ENCODE measurements around the gene SSTR5.

Gene SSTR5

GRCh38 chr16:1069154-1069553 is 3.4 kb upstream of the SSTR5 start:
- no peaks in the 10 kb centered on the region for H3K27me3 ChIP-seq (replicated peaks; ENCODE audit: control insufficient read depth, insufficient read depth, low read length)
- no peak for TF ChIP-seq CTCF (IDR thresholded peaks at IDR 0.05; ENCODE audit: insufficient read depth, low read length, poor library complexity, severe bottlenecking)
- no peaks in the 10 kb centered on the region for H3K36me3 ChIP-seq (ENCODE audit: control insufficient read depth, insufficient read depth, low read length)
- H3K4me3 ChIP-seq (replicated peaks; ENCODE audit: low read depth, low read length): no peak overlapping the region
- DNase-seq (ENCODE audit: extremely low read depth, insufficient read length): no peak

GRCh38 chr16:1070084-1070863 is 2.3 kb upstream of the SSTR5 start:
- Histone ChIP-seq H3K27me3 (replicated peaks; ENCODE audit: control insufficient read depth, insufficient read depth, low read length) (no peaks in the 10 kb centered on the region), H3K36me3 (ENCODE audit: control insufficient read depth, insufficient read depth, low read length) (no peaks in the 10 kb centered on the region), H3K4me3 (replicated peaks; ENCODE audit: low read depth, low read length) (no peak overlapping the region)
- DNase-seq (ENCODE audit: extremely low read depth, insufficient read length): no peak
- no peak for TF ChIP-seq CTCF (IDR thresholded peaks at IDR 0.05; ENCODE audit: insufficient read depth, low read length, poor library complexity, severe bottlenecking)

- no peak for DNase-seq (ENCODE audit: extremely low read depth, insufficient read length)
- Histone ChIP-seq H3K27me3 (replicated peaks; ENCODE audit: control insufficient read depth, insufficient read depth, low read length) (no peaks in the 10 kb centered on the region), H3K36me3 (ENCODE audit: control insufficient read depth, insufficient read depth, low read length) (no peaks in the 10 kb centered on the region), H3K4me3 (replicated peaks; ENCODE audit: low read depth, low read length) (no peak overlapping the region)
- no peak for TF ChIP-seq CTCF (IDR thresholded peaks at IDR 0.05; ENCODE audit: insufficient read depth, low read length, poor library complexity, severe bottlenecking)
Observed at GRCh38 chr16:1070864-1071408, 1.6 kb upstream of the SSTR5 start.

GRCh38 chr16:1071561-1072225 is 854 bp upstream of the SSTR5 start:
- Histone ChIP-seq H3K36me3 (ENCODE audit: control insufficient read depth, insufficient read depth, low read length) (no peaks in the 10 kb centered on the region), H3K4me3 (replicated peaks; ENCODE audit: low read depth, low read length) (no peak overlapping the region), H3K27me3 (replicated peaks; ENCODE audit: control insufficient read depth, insufficient read depth, low read length) (no peaks in the 10 kb centered on the region)
- TF ChIP-seq CTCF (IDR thresholded peaks at IDR 0.05; ENCODE audit: insufficient read depth, low read length, poor library complexity, severe bottlenecking): no peak
- DNase-seq (ENCODE audit: extremely low read depth, insufficient read length): no peak

GRCh38 chr16:1073262-1073558 is 663 bp downstream of the SSTR5 start:
- H3K36me3 ChIP-seq (ENCODE audit: control insufficient read depth, insufficient read depth, low read length): no peaks in the 10 kb centered on the region
- H3K27me3 ChIP-seq (replicated peaks; ENCODE audit: control insufficient read depth, insufficient read depth, low read length): no peaks in the 10 kb centered on the region
- TF ChIP-seq CTCF (IDR thresholded peaks at IDR 0.05; ENCODE audit: insufficient read depth, low read length, poor library complexity, severe bottlenecking): no peak
- DNase-seq (ENCODE audit: extremely low read depth, insufficient read length): no peak
- H3K4me3 ChIP-seq (replicated peaks; ENCODE audit: low read depth, low read length): no peak overlapping the region

All from GM06990 (cell line).